HG03039 (cell line): ENCODE data around the gene ATP4A.

Experiments
- ATAC-seq: cut with Tn5 transposase; IDR thresholded peaks from one replicate; pipeline ENCODE4 v1.9.1; 2021; ENCODE audit warnings: mild to moderate bottlenecking, moderate library complexity; ENCODE audit not compliant: unreplicated experiment

Gene ATP4A

GRCh38 chr19:35566738-35567137 is 3.3 kb upstream of the ATP4A start:
- ATAC-seq, result no peak

- no peak for ATAC-seq
These were observed 1.8 kb upstream of the ATP4A start for GRCh38 chr19:35565016-35565856.

GRCh38 chr19:35562776-35563175 is 682 bp downstream of the ATP4A start:
- no peak for ATAC-seq

DNA sequence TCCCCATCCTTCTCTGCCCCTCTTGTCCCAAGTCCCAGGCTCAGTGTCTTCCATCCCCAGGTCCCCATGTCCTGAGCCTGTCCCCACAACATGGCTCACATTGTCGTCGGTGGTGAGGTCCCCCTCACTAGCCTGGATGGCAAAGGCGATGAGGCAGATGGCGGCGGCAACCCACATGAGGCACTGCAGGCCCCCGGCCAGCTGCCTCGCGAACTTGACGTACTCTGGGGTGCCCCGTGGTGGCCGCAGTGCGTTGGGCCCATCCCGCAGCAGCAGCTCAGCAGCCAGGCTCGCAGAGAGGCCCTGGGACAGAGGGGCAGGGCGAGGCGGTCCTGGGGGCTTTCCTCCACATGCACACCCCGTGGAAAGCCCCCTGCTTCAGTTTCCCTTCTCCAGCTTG is 1.1 kb downstream of the ATP4A start:
- ATAC-seq, result no peak

GRCh38 chr19:35561436-35561835 is 2.0 kb downstream of the ATP4A start:
- ATAC-seq, result no peak

DNA sequence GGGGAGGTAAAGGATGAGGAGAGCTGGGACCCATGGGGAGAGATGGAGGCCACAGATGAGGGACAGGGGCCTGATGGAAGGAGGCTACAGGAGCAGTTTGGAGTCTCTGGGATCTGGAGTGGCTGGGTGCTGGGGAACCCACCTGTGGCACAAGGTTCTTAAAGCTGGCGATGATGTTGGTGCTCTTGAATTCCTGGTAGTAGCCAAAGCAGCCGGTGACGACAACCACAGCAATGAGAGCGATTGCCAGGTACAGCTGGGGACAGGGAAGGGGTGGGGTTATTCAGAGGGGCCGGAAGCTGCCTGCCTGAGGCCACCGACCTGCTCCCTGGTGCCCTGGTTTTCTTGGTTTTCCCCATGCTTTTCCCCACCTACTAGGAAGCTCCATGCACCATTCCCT is 2.8 kb downstream of the ATP4A start:
- no peak for ATAC-seq

- no peak for ATAC-seq
These were observed 3.2 kb downstream of the ATP4A start for GRCh38 chr19:35560271-35560670.

DNA sequence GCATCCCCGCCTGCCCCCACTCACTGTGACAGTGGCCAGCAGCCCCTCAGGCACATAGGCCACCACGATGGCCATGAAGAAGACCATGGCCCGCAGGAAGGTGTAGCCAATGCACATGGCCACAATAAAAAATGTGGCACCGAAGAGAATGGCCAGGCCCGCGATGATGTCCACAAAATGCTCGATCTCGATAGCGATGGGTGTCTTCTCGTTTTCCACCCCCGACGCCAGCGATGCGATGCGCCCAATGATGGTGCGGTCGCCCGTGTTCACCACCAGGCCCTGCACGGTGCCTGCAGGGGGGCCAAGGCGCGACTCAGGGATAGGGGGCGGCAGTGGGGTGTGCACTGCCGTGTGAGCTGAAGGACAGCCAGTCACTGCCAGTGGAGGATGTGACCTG is 3.7 kb downstream of the ATP4A start:
- no peak for ATAC-seq

GRCh38 chr19:35559281-35559659 is 4.2 kb downstream of the ATP4A start:
- no peak for ATAC-seq

- no peak for ATAC-seq
These were observed 4.8 kb downstream of the ATP4A start for GRCh38 chr19:35558400-35559280.

GRCh38 chr19:35557539-35558399 is 5.7 kb downstream of the ATP4A start:
- no peak for ATAC-seq

GRCh38 chr19:35556846-35557538 is 6.5 kb downstream of the ATP4A start:
- no peak for ATAC-seq

DNA sequence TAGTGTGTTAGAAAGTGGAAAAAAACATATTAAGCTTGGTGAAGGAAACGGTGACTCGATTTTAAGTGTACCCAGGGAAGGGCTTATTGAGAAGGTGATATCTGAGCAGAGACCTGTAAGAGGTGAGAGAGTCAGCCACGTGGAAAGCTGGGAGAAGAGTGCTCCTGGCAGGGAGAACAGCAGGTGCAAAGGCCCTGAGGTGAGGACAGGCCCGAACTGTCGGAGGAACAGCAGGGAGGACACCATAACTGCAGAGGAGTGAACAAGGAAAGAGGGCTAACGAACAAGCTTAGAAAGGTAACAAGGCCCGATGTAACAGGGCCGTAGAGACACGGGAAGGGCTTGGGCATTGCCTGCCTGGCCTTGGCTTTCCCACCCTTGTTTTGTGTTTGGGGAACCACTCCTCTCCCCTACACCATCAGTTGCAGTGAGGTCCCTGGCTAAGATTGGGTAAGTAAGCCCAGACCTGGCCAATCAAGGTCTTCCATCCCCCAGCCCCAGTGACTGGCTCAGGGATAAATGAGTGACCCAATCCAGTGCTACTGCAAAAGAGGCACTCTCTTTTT is 7.3 kb downstream of the ATP4A start:
- ATAC-seq, result no peak

DNA sequence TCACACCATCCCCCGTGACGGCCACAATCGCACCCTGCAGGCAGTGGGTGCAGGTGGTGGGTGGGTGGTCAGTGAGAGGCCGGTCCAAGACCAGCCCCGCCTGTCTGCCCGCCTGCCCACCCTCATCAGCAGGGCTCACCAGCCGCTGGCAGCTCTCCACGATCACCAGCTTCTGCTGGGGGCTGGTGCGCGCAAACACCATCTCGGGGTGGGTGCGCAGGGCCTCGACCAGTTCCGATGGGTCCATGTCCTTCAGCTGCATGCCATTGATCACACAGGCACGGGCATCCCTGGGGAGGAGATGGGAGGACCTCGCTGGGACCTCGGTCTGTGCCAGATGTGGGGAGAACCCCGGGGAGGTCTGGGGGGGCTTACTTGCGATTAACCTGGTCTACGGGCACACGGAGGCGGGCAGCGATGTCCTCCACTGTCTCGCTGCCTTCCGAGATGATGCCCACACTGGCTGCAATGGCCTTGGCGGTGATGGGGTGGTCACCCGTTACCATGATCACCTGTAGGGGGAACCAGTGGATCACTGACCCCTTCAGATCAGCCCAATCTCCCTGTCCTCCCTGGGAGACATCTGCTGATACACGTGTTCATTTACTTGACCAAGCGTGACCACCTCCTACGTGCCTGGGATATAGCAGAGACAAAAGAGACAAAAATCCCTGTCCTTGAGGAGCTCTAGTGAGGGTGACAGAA is 8.0 kb downstream of the ATP4A start:
- no peak for ATAC-seq

DNA sequence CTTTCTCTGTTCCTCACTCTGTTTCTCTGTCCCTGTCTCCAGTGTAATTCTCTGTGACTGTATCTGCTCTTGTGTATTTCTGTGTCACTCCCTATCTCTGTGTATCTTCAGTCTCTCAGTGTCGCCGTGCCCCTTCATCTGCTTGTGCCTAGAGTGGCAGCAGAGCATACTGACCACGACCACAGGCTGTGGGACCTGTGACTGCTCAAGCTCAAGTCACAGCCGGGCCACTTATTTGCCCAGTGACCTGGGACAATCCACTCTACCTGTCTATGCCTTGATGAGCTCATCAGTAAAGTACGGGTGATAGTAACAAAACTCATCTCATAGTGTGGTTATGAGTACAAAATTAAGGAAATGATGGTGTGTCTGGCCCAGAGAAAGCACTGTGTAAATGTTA is 9.4 kb downstream of the ATP4A start:
- no peak for ATAC-seq

- no peak for ATAC-seq
These were observed 10.0 kb downstream of the ATP4A start for GRCh38 chr19:35553385-35554000.

- ATAC-seq, result no peak
These were observed 10.7 kb downstream of the ATP4A start for GRCh38 chr19:35552534-35553384.

DNA sequence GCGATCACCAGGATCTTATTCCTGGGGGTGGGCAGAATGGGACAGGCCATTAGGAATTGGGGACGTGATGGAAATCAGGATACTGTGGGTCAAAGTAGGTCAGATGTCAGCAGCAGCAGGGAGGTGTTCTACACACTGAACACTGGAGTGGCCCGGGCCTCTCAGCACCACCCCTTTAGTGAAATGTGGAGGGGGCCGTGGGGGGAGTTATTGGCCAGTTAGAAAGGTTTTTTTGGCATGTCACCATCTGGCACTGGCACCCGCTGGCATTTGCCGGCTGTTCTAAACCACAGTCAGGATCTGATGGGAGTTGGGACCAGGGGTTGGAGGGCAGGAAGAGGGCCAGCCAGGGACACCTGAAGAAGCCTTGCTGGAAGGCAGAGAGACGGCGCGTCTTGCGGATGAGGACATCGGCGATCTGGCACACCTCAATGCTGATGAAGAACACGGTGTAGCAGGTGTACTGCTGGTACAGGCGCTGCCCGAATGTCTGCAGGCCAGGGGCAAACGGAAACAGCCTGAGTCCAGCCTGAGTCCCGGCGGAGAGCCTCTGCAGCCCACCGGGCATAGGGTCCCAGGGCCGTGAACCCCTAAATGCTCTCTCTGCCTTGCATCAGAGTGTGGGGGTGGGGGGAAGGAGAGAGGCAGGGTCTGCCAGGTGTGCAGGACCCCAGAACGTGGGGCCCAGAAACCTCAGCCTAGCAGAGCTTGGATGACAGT is 12.2 kb downstream of the ATP4A start:
- no peak for ATAC-seq
